ENCODE results near the gene RTN1.

RTN1 gene

GRCh38 chr14:59823179-59823578 is 47.4 kb downstream of the RTN1 start:
- Histone ChIP-seq H3K9me3 (ENCODE audit: control insufficient read depth, insufficient read depth, low read length) (no peaks in the 10 kb centered on the region), H3K4me2 (ENCODE audit: low read length) (no peak overlapping the region), H3K4me3 (ENCODE audit: low read length) (no peak overlapping the region), H3K27ac (ENCODE audit: low read depth, low read length) (no peak overlapping the region), H3K9me2 (replicated peaks; ENCODE audit: control insufficient read depth, low read length) (no peaks in the 10 kb centered on the region; the same call in 1 of the 2 replicates), H3F3A (ENCODE audit: control insufficient read depth, insufficient read depth) (no peaks in the 10 kb centered on the region), H3K36me3 (ENCODE audit: control insufficient read depth, low read length) (no peaks in the 10 kb centered on the region), H4K20me1 (ENCODE audit: control insufficient read depth, insufficient read depth, low read depth, low read length) (no peaks in the 10 kb centered on the region), H3K79me2 (ENCODE audit: control insufficient read depth, low read length) (no peaks in the 10 kb centered on the region), H3K4me1 (ENCODE audit: control insufficient read depth, low read length) (no peaks in the 10 kb centered on the region), H3K27me3 (ENCODE audit: control insufficient read depth, low read length) (no peaks in the 10 kb centered on the region)
- TF ChIP-seq EZH2phosphoT487 (IDR thresholded peaks at IDR 0.05; ENCODE audit: borderline replicate concordance, low read length) = no peak
- TF ChIP-seq CTCF (IDR thresholded peaks at IDR 0.05; ENCODE audit: low read depth, low read length, poor library complexity, severe bottlenecking) = no peak

- no peak for TF ChIP-seq CTCF (IDR thresholded peaks at IDR 0.05; ENCODE audit: low read depth, low read length, poor library complexity, severe bottlenecking)
- no peak for TF ChIP-seq EZH2phosphoT487 (IDR thresholded peaks at IDR 0.05; ENCODE audit: borderline replicate concordance, low read length)
These were observed 51.0 kb downstream of the RTN1 start for GRCh38 chr14:59819446-59820088.

GRCh38 chr14:59816941-59817340 is 53.6 kb downstream of the RTN1 start:
- Histone ChIP-seq H3K4me3 (ENCODE audit: low read length) (no peak overlapping the region), H3K27ac (ENCODE audit: low read depth, low read length) (no peak overlapping the region), H3K36me3 (ENCODE audit: control insufficient read depth, low read length) (no peaks in the 10 kb centered on the region), H3K4me1 (ENCODE audit: control insufficient read depth, low read length) (no peaks in the 10 kb centered on the region), H3K4me2 (ENCODE audit: low read length) (no peak overlapping the region), H3K9me3 (ENCODE audit: control insufficient read depth, insufficient read depth, low read length) (no peaks in the 10 kb centered on the region), H4K20me1 (ENCODE audit: control insufficient read depth, insufficient read depth, low read depth, low read length) (no peaks in the 10 kb centered on the region), H3K79me2 (ENCODE audit: control insufficient read depth, low read length) (no peaks in the 10 kb centered on the region), H3K9me2 (replicated peaks; ENCODE audit: control insufficient read depth, low read length) (no peaks in the 10 kb centered on the region), H3K27me3 (ENCODE audit: control insufficient read depth, low read length) (no peaks in the 10 kb centered on the region), H3F3A (ENCODE audit: control insufficient read depth, insufficient read depth) (no peaks in the 10 kb centered on the region)
- no peak for TF ChIP-seq CTCF (IDR thresholded peaks at IDR 0.05; ENCODE audit: low read depth, low read length, poor library complexity, severe bottlenecking)
- no peak for TF ChIP-seq EZH2phosphoT487 (IDR thresholded peaks at IDR 0.05; ENCODE audit: borderline replicate concordance, low read length)

More at GRCh38 chr14:59819446-59820088, 51.0 kb downstream of the RTN1 start:
- Histone ChIP-seq H3F3A (ENCODE audit: control insufficient read depth, insufficient read depth) (no peaks in the 10 kb centered on the region), H3K9me3 (ENCODE audit: control insufficient read depth, insufficient read depth, low read length) (no peaks in the 10 kb centered on the region), H3K4me2 (ENCODE audit: low read length) (no peak overlapping the region), H3K79me2 (ENCODE audit: control insufficient read depth, low read length) (no peaks in the 10 kb centered on the region), H3K27me3 (ENCODE audit: control insufficient read depth, low read length) (no peaks in the 10 kb centered on the region), H3K36me3 (ENCODE audit: control insufficient read depth, low read length) (no peaks in the 10 kb centered on the region), H4K20me1 (ENCODE audit: control insufficient read depth, insufficient read depth, low read depth, low read length) (no peaks in the 10 kb centered on the region), H3K4me3 (ENCODE audit: low read length) (no peak overlapping the region), H3K9me2 (replicated peaks; ENCODE audit: control insufficient read depth, low read length) (no peaks in the 10 kb centered on the region), H3K4me1 (ENCODE audit: control insufficient read depth, low read length) (no peaks in the 10 kb centered on the region), H3K27ac (ENCODE audit: low read depth, low read length) (no peak overlapping the region)
